Stimulated activated CD4-positive, alpha-beta T cell treated with anti-CD3 and anti-CD28 coated beads, Interleukin-4, amount 100 ng/mL, for 1 hour (primary cell): ENCODE measurements around the gene ARHGAP22.

Experiments used
- DNase-seq: peaks from one replicate; pipeline ENCODE4 v3.0.0-alpha.2; 2020

ARHGAP22 gene

GRCh38 chr10:48411510-48411909, 193.4 kb downstream of the ARHGAP22 start:
- DNase-seq = no peak

GRCh38 chr10:48410503-48410902, 194.4 kb downstream of the ARHGAP22 start:
- no peak for DNase-seq

- no peak for DNase-seq
These were observed 198.2 kb downstream of the ARHGAP22 start for GRCh38 chr10:48406658-48407057.

GRCh38 chr10:48406204-48406603, 198.7 kb downstream of the ARHGAP22 start:
- no peak for DNase-seq

- DNase-seq = no peak
These were observed 200.2 kb downstream of the ARHGAP22 start for GRCh38 chr10:48404646-48405045.

- no peak for DNase-seq
These were observed 204.0 kb downstream of the ARHGAP22 start for GRCh38 chr10:48400850-48401220.

- no peak for DNase-seq
These were observed 204.6 kb downstream of the ARHGAP22 start for GRCh38 chr10:48400129-48400849.

GRCh38 chr10:48399551-48399950, 205.3 kb downstream of the ARHGAP22 start:
- DNase-seq = no peak

GRCh38 chr10:48399056-48399541, 205.8 kb downstream of the ARHGAP22 start:
- no peak for DNase-seq

- no peak for DNase-seq
These were observed 206.6 kb downstream of the ARHGAP22 start for GRCh38 chr10:48398261-48398660.
